ENCODE measurements around the gene ACAA2. TPM values are rescaled to one million over a fixed set of nuclear protein-coding genes. Genes with fewer than 3 reads are reported as not detected.

The ACAA2 gene
- total RNA-seq, 1 donor from 2014 or later: 91.9 TPM

DNA sequence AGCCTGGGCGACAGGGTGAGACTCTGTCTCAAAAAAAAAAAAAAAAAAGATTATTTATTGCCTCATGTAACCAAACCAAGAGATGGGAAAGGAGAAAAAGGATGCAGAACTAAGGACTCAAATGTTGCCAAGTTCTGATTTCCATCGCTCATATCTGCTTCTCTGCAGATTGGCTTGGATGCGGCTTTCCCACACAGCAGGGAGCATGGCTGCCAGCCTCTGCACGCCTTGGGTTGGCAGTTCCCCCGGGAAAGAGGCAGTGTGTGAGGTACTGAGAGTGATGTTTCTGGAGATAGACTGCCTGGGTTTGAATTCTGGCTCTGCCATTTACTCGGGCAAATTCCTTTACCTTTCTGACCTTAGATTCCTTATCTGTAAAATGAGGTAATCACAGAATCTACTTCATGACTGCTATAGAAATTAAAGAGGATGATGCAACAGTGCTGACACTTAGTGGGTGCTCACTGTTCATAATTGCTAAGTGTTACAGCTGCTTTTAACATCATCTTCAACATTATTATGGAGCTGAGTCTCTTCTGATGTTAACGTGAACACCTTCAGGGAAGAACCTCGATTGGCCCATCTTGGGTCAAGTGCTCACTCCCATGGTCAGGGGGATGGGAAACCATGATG lies 68.8 kb downstream of the ACAA2 start:
- Mint-ChIP-seq H3K4me3 (no peak overlapping the region), H3K9me3 (peaks cover 10% of the 10 kb centered on the region), H3K27ac (no peak overlapping the region), H3K27me3 (ENCODE audit: insufficient read depth, low read depth) (peaks cover 6% of the 10 kb centered on the region), H3K36me3 (no peaks in the 10 kb centered on the region), H3K4me1 (peaks cover 5% of the 10 kb centered on the region)
- Histone ChIP-seq H3K27ac (no peak overlapping the region), H3K4me2 (no peak overlapping the region), H4K20me1 (ENCODE audit: low read depth) (no peaks in the 10 kb centered on the region), H3K36me3 (no peaks in the 10 kb centered on the region), H3K9ac (no peak overlapping the region), H3F3A (ENCODE audit: low read depth) (no peaks in the 10 kb centered on the region), H3K79me2 (ENCODE audit: low read depth) (no peaks in the 10 kb centered on the region), H3K27me3 (no peaks in the 10 kb centered on the region), H3K4me1 (no peaks in the 10 kb centered on the region), H3K9me3 (ENCODE audit: low read depth) (no peaks in the 10 kb centered on the region), H3K4me3 (no peak overlapping the region), H2AFZ (replicated peaks) (no peak overlapping the region)
- no peak for DNase-seq (ENCODE audit: low spot score)
- TF ChIP-seq EZH2 (IDR thresholded peaks at IDR 0.05) (no peak), EZH2phosphoT487 (IDR thresholded peaks at IDR 0.05) (no peak)
- TF ChIP-seq, protein P1, sequence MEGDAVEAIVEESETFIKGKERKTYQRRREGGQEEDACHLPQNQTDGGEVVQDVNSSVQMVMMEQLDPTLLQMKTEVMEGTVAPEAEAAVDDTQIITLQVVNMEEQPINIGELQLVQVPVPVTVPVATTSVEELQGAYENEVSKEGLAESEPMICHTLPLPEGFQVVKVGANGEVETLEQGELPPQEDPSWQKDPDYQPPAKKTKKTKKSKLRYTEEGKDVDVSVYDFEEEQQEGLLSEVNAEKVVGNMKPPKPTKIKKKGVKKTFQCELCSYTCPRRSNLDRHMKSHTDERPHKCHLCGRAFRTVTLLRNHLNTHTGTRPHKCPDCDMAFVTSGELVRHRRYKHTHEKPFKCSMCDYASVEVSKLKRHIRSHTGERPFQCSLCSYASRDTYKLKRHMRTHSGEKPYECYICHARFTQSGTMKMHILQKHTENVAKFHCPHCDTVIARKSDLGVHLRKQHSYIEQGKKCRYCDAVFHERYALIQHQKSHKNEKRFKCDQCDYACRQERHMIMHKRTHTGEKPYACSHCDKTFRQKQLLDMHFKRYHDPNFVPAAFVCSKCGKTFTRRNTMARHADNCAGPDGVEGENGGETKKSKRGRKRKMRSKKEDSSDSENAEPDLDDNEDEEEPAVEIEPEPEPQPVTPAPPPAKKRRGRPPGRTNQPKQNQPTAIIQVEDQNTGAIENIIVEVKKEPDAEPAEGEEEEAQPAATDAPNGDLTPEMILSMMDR (IDR thresholded peaks at IDR 0.05): no peak

DNA sequence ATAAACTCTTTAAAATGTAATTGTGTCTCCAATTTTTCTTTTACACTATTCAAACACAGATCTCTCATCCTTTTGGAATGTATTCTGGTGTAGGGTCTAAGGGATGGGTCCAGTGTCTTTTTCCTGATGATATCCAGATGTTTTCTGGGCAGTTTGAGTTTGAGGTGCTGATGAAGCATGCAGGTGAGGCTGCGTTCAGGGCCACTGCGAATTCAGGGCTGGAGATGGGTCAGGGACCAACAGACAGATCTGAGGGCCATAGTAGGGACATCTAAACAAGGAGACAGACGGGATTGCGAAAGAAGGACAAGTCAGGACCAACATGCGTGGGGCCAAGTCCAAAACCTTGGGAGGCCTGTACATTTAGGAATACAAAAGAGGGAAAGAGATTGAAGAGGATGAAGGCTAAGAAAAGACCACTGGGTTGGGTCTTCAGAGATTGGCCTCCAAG lies 70.2 kb downstream of the ACAA2 start:
- Histone ChIP-seq H3K36me3 (no peaks in the 10 kb centered on the region), H3K4me3 (no peak overlapping the region), H3K79me2 (ENCODE audit: low read depth) (no peaks in the 10 kb centered on the region), H2AFZ (replicated peaks) (no peak overlapping the region), H3K4me1 (no peaks in the 10 kb centered on the region), H3K9me3 (ENCODE audit: low read depth) (no peaks in the 10 kb centered on the region), H3K27me3 (no peaks in the 10 kb centered on the region), H4K20me1 (ENCODE audit: low read depth) (no peaks in the 10 kb centered on the region), H3K27ac (no peak overlapping the region), H3K4me2 (no peak overlapping the region), H3K9ac (no peak overlapping the region), H3F3A (ENCODE audit: low read depth) (no peaks in the 10 kb centered on the region)
- no peak overlapping the region for H3K4me3 Mint-ChIP-seq
- H3K4me1 Mint-ChIP-seq: peaks cover 2% of the 10 kb centered on the region
- peaks cover 6% of the 10 kb centered on the region for H3K27me3 Mint-ChIP-seq (ENCODE audit: insufficient read depth, low read depth)
- no peaks in the 10 kb centered on the region for H3K36me3 Mint-ChIP-seq
- DNase-seq (ENCODE audit: low spot score): no peak
- H3K9me3 Mint-ChIP-seq: peaks cover 10% of the 10 kb centered on the region
- no peak overlapping the region for H3K27ac Mint-ChIP-seq
- TF ChIP-seq EZH2phosphoT487 (IDR thresholded peaks at IDR 0.05): no peak
- TF ChIP-seq, protein P1 (IDR thresholded peaks at IDR 0.05): no peak
- no peak for TF ChIP-seq EZH2 (IDR thresholded peaks at IDR 0.05)

DNA sequence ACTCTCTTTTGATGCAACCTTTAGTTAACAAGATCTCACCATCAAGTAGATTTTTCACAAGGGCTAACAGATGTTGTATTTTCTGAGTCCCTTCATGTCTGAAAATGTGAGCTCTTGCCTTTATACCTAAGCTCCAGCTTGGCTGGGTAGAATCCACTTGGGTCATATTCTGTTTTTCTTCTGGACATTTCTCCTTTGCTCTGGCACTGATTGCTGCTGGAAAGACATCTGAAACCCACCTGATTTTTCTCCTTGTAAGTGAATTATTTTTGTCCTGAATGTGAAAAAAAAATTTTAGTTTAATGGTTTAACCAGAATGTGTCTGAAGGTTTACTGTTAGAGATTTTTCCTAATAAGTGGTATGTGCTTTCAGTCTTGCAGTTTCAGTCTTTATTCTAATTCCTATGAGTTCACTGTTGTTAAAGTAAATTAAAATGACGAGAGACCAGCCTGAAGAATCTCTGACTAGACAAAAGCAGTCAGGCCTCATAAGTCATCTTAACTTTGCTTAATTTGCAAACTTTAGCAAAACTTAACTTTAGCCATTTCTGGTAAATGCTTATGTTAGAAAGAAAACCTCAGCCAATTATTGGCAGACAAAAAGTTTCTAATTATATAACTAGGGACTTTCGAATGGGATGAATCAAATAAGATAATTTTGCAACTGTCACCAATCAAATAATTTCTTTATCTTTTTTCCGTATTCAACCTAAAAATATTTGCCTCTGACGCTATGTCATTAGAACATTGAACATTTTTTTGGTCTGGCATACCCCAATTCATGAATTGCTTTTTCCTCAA lies 70.8 kb downstream of the ACAA2 start:
- no peaks in the 10 kb centered on the region for H3F3A ChIP-seq (ENCODE audit: low read depth)
- Mint-ChIP-seq H3K36me3 (no peaks in the 10 kb centered on the region), H3K27ac (no peak overlapping the region), H3K4me1 (peaks cover 2% of the 10 kb centered on the region), H3K9me3 (peaks cover 10% of the 10 kb centered on the region), H3K27me3 (ENCODE audit: insufficient read depth, low read depth) (peaks cover 6% of the 10 kb centered on the region), H3K4me3 (no peak overlapping the region)
- TF ChIP-seq, protein P1 (IDR thresholded peaks at IDR 0.05): no peak
- TF ChIP-seq EZH2phosphoT487 (IDR thresholded peaks at IDR 0.05) (no peak), EZH2 (IDR thresholded peaks at IDR 0.05) (no peak)
- H3K4me2 ChIP-seq: no peak overlapping the region
- H3K27ac ChIP-seq: no peak overlapping the region
- no peak overlapping the region for H3K4me3 ChIP-seq
- H3K4me1 ChIP-seq: no peaks in the 10 kb centered on the region
- no peaks in the 10 kb centered on the region for H3K27me3 ChIP-seq
- no peaks in the 10 kb centered on the region for H3K79me2 ChIP-seq (ENCODE audit: low read depth)
- no peaks in the 10 kb centered on the region for H4K20me1 ChIP-seq (ENCODE audit: low read depth)
- no peak overlapping the region for H3K9ac ChIP-seq
- DNase-seq (ENCODE audit: low spot score): no peak
- H2AFZ ChIP-seq (replicated peaks): no peak overlapping the region
- no peaks in the 10 kb centered on the region for H3K36me3 ChIP-seq
- no peaks in the 10 kb centered on the region for H3K9me3 ChIP-seq (ENCODE audit: low read depth)

Measured in neural progenitor cell (in vitro differentiated cells).